NCI-H1092 treated with DMSO at 0.1 percent for 48 hours (cell line): Measurements from ENCODE around the gene PCNX2.
A peak's percentile ranks its signal among the peaks of the same experiment; 100 is the strongest.

ENCODE experiments used
- DNase-seq: peaks from one replicate; lab custom pipeline; 2025; lab: John Stamatoyannopoulos, UW

PCNX2 gene

DNA sequence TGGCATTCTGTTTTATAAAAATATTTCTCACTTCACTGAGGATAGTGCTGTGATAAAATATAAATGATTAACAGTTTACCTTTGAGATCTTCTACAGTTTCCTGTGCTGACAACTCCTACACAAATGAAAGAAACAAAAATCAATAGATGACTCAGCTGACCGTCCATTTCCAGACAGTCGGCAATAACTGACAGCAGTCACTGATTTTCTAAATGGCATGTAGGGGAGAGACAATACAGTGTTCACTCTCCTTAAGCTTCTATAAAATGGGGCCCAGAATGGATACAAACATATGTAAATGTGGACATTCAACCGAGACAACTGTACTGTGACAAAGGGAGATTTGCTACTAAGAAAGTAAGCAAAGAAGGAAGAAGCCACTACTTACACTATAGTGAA lies 34.3 kb downstream of the PCNX2 start:
- no peak for DNase-seq

DNA sequence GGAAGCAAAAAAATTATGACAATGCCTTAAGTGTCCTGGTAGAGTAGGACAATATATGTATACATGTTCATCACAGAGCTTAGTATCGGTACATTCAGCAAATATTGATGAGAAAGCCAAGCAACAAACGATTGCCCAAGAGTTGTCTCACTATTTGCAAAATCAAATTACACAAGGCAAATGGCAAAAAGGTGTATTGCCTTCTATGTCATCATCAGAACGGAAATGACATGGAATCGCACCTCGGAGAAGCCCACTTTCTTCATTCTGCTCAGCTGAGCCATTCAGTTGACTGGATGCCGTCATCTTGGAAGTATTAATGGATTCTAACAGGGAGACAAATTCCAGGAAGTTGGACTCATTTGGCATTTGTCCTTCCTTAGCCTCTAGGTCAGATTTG lies 37.7 kb downstream of the PCNX2 start:
- no peak for DNase-seq

DNA sequence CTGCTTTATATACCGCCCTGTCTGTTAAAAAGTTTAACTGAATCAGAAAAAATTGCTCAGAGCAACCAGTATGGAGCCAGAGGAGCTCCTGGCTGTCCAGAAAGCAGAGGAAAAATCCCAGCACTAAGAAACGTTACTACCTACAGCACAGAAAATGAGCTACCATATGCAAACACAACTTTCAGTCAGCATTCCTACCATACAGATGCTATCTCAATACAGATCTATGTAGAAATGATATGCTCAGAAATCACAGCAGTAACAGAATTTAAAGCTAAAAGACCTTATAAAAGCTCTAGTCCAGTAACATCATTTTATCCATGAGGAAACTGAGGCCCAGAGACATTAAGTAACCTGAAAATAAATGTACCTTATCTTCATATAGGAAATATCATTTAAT lies 38.7 kb downstream of the PCNX2 start:
- DNase-seq, result no peak

DNA sequence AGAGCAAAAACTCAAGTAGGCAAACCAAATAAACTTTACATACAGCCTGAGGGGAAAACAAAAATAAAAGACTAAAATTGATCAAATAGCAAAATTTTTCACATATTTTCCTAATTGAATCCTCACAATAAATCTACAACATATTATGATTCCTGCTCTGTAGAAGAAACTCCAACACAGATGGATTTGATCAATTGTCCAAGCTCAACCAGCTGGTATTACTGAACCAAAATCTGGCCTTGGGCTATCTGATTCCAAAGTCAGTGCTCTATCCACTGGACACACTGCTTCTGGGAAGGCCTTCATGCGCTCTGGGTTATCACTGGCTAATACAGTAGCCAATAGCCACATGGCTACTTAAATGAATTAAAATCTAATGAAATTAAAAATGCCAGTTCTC lies 39.3 kb downstream of the PCNX2 start:
- no peak for DNase-seq

DNA sequence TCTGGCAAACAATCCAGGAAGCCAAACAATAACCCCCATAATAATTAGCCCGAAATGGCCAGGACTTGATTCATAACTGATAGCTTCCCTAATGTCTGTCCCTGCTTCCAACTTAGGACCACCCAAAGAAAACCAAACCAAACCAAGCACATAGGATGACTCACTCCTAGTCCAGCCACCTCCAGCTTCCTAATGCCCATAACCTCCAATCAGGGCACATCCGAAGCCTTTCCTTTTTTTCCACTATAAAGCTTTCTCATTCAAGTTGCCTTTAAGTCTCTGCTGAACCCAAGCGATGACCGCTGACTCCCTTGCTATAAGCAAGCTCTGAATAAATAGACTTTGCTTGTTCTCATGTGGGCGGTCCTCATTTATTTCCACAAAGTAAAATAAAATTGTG lies 40.4 kb downstream of the PCNX2 start:
- no peak for DNase-seq

DNA sequence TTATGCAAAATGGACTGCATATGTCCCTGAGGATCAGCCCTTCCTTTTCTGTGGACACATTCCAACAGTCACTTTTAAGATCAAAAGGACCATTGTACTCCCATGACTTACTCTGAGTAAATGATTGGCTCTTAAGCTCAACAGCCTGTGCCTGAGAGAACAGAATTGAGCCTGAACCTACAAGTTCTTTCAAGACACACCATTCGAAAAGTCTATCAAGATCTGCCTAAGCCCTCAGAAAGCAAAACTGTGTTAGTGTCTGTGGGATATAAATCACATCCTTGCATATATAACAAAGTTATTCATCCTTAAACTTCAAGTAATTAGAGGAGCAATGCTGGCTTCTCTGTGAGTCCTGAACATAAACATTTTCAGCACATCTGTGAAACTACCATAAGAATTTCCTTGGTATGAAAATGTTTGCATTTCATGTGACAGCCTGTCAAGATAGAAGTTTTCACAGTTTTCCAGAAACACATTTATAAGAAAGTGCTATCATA lies 41.6 kb downstream of the PCNX2 start:
- DNase-seq, result no peak

DNA sequence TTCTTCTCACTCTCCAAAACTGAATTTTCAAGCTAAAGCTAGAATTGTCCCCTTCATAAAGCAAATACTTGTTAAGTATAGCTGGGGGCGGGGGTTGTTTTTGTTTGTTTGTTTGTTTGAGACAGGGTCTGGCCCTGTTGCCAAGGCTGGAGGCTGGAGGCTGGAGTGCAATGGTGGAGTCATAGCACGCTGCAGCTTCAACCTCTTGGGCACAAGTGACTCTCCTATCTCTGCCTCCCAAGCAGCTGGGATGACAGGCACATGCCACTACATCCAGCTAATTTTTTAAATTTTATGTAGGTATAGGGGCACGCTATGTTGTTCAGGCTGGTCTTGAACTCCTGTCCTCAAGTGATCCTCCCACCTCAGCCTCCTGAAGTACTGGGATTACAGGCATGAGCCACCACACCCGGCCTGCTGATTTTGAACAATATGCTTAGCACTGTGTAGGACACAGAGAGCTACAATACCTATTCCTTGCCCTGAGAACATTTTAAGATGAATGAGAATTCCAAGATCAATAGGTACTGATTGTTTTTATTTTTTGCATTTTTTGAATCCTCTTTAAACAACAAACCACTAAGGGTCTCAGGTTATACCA lies 42.2 kb downstream of the PCNX2 start:
- DNase-seq, result no peak

DNA sequence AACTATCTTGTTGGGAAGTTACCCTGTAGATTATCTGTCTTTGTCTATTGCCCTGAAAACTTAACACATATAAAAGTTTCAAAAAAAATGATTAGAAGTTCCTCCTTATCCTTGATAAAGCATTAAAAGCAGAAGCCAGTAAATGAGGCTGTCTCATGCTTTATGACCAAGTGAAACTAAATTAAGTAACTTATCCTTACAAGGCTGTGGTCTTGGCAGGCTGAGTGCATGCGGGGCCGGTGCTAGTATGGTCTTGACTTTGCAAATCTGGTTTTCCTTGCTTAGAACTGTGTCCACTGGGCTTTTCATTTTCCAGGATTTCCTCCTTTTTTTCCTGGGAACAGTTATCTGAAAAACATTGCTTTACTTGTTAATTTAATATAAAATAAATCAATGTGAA lies 43.1 kb downstream of the PCNX2 start:
- DNase-seq, result no peak

DNA sequence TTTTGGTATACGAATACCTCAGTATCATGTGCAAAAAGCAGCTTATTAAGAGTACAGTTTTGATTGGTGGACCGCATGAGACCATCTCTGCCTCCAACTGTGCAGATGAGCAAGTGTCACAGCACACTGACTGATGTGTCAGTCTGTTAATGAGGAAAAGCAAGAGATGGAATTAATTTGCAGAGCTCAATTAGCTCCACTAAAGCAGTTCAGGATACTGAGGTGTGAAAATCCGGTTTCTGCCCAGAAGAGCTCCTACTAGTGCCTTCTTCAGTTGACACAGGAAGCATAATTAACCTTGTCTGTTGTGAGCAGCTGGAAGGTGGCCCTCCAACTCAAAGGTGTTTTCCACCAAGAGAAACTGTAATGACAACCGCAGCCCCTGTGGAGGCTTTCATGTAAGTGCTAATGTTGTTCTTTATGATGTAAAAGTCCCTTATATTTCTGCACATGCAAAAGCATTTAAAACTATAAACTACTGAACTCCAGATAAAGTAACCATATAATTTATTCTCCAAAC lies 44.3 kb downstream of the PCNX2 start:
- DNase-seq, result no peak

DNA sequence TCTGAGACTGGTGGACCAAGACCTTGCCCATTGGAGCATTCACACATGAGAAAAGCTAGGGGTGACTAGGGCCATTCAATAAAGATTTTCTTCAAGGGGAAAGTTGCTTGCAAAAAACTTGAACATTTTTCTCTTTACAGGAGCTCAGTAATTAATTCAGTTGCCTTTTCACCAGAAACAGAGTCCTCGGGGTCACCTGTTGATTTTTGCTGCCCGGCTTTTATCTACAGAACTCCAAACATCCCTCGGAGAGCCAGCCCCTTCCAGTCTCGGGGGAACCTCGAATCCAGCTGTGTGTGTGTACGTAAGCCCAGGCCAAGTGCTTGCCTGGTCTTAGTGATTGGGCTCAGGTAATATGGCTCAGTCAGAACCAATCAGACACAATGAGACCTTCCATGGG lies 47.5 kb downstream of the PCNX2 start:
- DNase-seq, result no peak

DNA sequence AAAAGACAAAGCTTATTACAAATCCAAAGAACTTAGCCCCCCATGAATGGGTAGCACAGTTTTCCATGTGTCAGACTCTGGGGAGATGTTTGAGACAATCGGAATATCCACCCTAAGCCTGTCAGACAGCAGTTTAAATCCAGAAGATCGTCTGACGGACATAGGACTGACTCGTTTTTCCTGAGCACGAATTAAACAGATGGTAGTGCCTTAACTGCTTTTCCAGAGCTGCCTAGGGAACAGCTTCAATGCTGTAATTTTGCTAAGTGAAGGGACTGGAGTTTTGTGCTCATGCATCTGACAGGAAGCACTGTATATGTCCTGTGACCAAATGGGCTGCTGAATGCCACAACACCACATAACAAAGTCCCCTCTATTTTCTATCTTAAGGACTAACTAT lies 48.6 kb downstream of the PCNX2 start:
- DNase-seq, result no peak

DNA sequence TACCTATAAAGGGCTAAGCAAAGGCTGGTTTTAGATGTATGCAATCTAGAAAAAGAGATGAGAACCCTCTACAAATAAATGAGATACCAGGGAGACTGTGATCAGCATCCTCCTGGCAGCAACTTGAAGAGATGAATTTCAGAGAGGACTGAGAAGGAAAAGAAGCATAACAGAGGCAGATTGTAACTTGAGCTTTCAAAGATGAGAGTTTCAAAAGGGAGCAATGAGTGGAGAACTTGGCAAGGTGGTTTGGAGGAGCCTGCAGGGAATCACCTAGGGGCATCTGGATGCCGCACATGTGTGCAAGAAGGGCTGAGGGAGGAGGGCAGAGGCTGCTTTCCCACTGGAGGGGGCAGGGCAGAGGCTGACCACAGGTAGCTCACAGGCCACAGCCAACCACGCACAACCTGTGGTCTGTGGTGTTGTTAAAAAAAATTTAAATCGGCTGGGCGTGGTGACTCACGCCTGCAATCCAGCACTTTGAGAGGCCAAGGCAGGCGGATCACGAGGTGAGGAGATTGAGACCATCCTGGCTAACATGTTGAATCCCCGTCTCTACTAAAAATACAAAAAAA lies 50.2 kb downstream of the PCNX2 start:
- no peak for DNase-seq

DNA sequence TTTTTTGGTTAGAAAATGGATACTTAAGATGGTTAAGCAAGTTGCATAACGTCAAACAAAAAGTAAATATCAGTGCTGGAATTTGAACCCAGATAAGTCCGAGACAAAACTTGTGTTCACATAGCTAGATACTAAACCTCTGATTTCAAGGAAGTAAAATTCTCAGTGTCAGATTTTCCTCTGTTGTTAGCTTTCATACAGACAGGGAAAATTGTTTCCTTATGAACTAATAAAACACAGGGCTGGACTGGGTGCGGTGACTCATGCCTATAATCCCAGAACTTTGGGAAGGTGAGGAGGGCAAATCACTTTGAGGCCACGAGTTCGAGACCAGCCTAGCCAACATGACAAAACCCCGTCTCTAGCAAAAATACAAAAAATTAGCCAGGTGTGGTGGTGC lies 51.3 kb downstream of the PCNX2 start:
- no peak for DNase-seq

DNA sequence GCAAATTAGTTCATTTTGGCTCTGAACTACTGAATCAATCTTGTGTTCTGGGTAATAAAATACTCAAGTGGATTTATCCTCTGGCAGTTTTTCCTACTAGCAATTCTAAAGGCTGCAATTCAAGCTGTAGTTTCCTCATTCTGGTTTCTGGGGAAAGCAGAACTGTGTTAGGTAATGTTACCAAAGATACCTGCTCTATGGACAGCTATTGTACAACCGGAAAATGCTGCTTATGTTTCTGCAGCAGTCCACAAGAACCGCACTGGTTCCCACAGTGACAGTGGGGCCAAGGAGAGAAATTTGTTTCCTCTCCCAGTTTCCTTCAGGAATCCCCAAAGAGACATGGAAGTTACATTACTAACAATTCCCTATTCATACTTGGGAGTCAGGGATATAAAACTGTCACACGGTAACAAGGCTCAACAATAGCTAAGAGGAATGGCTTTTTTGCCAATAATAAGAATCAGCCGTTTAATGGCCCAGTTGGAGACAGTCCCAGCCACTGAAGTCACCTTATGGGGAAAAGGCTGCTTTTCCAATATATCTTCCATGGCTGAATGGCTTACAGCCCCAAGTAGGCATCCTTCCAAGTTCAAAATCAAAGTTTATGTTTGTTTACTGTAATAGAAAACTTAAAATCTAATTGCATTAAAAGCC lies 52.6 kb downstream of the PCNX2 start:
- DNase-seq, result peak; percentile 91

DNA sequence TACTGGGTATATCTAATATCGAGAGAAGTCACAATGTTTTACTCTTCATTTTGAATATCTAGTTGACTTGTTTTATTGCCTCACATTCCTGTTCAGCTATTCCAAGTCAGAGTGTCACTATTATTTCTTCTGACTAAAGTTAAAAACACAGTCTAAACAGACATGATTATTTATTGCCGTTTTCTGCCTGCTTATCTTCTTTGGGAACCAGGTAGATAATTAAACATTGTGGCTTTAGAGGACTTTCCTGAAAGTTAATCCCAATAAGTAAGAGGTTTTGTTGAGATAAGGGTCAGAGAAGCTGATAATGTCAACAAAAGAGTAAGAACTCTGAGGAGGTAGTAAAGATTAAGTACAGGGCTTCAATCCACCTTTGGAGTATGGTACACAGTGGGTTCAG lies 53.8 kb downstream of the PCNX2 start:
- DNase-seq, result no peak

DNA sequence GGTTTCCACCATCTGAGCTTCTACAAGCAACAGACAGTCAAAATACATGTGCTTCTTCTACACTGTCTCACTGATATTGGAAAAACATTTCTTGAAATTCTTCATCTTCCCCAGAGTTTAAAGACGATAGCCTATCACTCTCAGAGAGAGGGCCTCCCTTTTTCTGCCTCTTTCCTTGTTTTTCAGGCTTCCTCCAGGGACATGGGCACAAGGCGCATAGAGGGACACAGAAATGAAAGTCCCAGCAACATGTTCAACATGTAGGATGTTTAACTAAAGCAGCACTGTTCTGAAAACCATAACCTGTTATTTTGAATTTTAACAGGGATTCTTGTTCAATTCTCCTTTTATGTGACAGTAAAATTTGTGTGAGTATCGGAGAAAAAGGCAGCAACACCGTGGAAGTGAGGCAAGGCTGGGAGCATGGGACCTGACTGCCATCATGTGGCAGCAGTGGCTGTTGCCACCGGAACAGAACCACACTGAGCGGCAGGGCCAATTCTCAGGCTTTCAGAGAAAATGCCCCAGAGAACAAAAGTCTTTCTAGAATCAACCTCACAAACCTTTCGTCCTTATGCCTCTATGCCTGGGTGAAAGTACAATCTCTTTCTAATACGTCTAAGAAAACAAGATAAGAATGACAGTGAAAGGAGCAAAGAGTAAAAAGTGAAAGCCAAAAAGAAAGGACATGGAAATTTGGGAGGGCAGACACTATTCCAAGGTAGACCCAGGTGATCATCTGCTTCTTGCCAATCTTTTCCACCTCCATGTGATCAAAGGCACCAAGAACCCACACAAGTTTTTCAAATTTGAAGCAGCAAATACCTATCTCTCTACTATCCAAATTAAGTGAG lies 54.5 kb downstream of the PCNX2 start:
- peak; percentile 57 for DNase-seq

DNA sequence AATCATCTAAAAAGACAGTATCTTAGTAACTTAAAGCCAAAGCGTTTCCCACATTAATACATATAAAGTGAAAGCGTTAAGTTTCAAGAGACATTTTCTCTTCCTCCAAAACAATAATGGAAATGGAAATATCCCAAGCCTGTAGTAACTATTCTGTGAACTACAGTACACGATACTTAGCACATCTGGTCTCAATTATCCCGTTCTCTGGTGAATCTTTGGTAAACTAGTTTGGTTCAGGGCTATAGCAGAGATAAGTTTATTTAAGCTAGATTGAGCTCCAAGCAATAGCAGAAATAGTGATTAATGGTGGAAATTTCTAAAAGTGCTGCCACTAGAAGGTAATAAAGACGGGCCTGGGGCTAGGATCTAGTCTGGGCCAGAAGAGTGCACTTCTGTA lies 55.2 kb downstream of the PCNX2 start:
- no peak for DNase-seq

DNA sequence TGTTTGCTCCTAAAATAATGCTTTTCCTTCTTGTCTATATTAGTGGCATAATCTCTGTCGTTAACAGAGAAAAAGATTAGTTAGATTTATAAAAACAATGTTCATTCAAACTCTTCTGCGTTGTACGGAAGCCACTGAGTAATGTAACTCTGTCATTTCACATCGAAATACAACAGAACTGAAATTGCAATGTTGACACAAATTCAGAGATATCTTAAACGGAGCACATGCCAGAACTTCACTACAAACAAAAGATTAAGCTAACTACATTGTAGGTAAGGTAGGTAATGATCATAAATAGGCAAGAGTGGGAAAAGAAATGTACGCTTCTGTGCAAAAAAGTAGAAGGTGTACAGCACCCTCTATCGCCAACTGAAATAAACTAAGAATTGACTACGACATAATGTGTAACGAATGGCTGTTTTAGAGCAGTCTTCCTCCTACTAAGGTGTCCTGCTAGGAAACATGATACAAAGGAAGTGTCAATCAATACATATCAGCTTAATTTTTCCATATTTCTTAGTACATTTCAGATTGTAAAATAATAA lies 56.6 kb downstream of the PCNX2 start:
- DNase-seq, result peak; percentile 12

DNA sequence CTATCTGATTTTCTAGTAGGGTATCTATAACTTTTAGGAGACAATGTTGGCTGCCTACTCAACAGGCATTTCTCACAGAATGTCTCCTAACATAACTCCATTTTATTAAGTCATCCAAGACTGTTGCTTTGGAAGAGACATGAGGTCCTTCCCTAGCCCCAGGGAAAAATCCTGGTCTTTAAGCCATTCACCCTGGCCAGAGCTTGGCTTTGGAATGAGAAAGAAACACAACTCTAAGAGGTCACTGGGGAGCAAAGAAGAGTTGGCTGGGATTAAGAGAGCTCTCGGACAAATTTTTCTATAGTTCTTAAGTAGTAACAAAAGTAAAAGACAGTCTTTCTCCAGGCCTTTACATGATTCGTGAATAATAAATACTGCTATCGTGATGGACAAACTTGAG lies 57.9 kb downstream of the PCNX2 start:
- no peak for DNase-seq

DNA sequence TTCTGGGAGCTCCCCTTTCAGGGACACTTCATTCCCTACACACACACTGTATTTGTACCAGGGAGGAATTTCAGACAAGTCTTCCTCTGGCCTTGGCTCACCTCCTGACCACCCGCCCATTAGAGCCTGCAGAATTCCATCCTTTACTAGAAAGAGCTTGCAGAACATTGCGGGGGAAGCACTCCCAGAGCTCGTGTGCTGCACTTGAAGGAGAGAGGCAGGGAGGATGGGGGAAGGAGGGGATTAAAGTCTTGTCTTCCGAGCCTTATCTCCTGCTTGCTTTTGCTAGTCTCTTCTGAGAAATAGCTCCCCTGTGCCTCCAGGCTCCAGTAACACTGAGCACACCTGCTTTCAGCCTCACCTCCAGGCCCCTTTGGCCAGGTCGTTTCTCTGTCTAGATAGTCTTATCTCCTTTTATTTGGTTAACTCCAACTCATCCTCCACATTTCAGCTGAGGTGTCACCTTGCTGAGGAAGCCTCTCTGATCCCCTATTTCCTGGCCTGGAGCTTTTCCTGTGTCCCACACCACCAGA lies 62.0 kb downstream of the PCNX2 start:
- no peak for DNase-seq

DNA sequence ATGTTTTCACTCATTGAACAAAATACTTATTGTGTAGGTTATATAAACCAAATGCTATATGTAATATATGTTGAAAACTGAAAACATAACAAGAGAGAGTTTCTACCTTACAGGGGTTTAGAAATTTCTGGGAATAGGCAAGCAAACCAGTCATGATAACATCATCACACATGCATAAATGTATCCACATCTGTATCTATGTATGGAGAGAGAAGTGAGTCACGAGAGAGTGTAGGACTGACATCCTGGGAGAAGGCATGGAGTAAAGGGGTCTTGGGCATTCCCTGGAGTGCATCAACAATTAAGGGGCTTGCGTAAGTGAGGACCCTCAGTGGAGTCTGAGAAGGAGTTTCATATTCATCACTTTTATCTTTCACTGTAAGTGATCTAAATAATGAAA lies 65.5 kb downstream of the PCNX2 start:
- DNase-seq, result no peak

DNA sequence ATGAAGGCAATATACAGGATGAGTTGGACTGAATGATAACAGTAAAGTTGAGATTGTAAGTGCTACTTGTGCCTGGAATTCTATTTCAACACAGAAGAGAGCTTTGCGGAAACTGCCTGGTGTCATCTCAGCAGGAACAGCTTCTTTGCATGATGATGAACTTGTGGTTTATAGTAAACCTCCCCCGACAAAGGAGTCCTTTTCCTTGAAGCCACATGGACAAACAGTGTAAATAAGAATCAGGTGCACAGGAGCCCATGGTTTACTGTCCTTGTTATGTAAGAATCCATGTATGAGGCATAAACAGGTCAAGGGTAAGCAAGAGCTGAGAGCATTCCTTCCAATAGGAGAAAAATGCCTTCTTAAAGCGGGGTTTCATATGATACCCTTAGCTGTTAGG lies 66.2 kb downstream of the PCNX2 start:
- DNase-seq, result no peak
